AML-193 (cell line): ENCODE data around the gene MT1G.

Source experiments
- DNase-seq, 2 experiments: peaks; one replicate each; lab custom pipeline; 2025; lab: John Stamatoyannopoulos, UW

The MT1G gene

DNA sequence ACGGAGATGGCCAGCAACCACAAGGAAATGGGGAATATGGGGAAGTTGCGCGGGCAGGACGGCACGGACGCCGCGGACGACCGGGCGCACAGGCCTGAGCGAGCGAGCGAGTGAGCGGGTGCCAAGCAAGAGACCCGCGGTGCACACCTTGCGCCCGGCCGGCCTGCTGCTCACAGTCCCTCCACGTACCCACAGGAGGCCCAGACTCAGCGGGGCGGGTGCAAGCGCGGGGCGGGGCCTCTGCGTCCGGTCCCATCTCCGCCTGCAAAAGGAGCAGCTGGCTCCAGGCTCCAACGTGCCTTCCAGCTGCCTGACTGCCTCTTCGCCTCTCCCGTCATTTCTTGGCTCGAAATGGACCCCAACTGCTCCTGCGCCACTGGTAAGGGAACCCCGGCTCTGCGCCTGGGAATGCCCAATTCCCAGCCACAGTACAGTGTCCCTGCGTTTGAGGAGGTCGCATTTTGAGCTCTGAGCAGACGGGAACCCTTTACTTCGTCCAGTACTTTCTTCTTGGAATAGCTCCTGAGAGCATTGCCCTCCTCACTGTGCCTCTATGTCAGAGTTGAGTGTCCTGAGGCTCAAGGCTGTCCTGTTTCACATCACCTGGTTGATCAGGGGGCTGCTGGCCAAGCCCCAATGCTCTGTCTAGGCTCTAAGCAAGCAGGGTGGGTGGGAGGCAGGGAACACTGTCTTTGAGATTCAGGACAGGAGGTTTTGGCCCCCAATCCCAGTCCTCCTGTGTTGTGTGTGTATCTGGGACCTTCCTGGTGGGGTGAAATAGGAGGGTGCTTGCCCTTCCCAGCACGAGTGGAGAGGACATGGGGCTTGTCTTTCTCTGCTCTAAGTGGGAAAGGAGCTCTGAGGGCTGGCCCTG is 50.4 kb downstream of the MT1G start:
- no peak for DNase-seq
